Endothelial cell of umbilical vein (primary cell): ENCODE data around the gene ALK. TPM values are rescaled to one million over a fixed set of nuclear protein-coding genes. Genes with fewer than 3 reads are reported as not detected.

Experiments
- BruUV-seq: library from RNA; stranded (reverse); fragments of 400-500 nt; replicated peaks from 2 replicates; lab custom pipeline; 2021; lab: Mats Ljungman, UMichigan
- CTCF ChIA-PET: fragments of 300-600, 350-600 bp; sonication (Branson Sonifier 250); formaldehyde crosslinking; loops from one replicate; lab custom pipeline; 2021; ENCODE audit warnings: antibody characterized with exemption, inconsistent platforms; lab: Charles Lee
- POLR2A ChIA-PET: fragments of 300-600, 350-600 bp; sonication (Branson Sonifier 250); formaldehyde crosslinking; loops from one replicate; lab custom pipeline; 2021; ENCODE audit warnings: antibody characterized with exemption, inconsistent platforms; lab: Charles Lee
- DNase-seq: peaks from one replicate; pipeline ENCODE4 v3.0.0-alpha.2; 2011; ENCODE audit warnings: low read depth, low spot score
- FAIRE-seq: peaks from 2 replicates; lab custom pipeline; 2011; peaks lifted over from hg19 to GRCh38; lab: Jason Lieb, UNC
- H2AFZ ChIP-seq: 2 replicates; pipeline ENCODE4 v1.6.0; 2012; ENCODE audit warnings: low read depth, low read length, control low read depth, inconsistent platforms
- H3K27ac ChIP-seq: 2 replicates; pipeline ENCODE4 v1.5.1; 2011; ENCODE audit warnings: low read depth, mild to moderate bottlenecking, control low read depth, low read length, moderate library complexity; ENCODE audit not compliant: insufficient read depth
- H3K27me3 ChIP-seq, 2 experiments: 2 replicates each; pipeline versions ENCODE4 v1.6.0 to v1.6.1; 2011; ENCODE audit warnings: low read length in 2 of 2, mixed read lengths in 1 of 2; ENCODE audit not compliant: control insufficient read depth in 2 of 2, insufficient read depth in 2 of 2
- H3K36me3 ChIP-seq, 2 experiments: 2 replicates in 1 of 2; 3 replicates in 1 of 2; pipeline ENCODE4 v1.5.1; 2011; ENCODE audit warnings: low read length in 2 of 2, mild to moderate bottlenecking in 1 of 2, moderate library complexity in 1 of 2; ENCODE audit not compliant: control insufficient read depth in 2 of 2, insufficient read depth in 2 of 2; ENCODE audit errors: extremely low read depth in 1 of 2
- H3K4me1 ChIP-seq: 3 replicates; pipeline ENCODE4 v1.5.1; 2011; ENCODE audit warnings: mild to moderate bottlenecking, low read length; ENCODE audit not compliant: control insufficient read depth, insufficient read depth; ENCODE audit errors: extremely low read depth
- H3K4me2 ChIP-seq: 2 replicates; pipeline ENCODE4 v1.6.1; 2011; ENCODE audit warnings: low read length, control low read depth, mixed read lengths; ENCODE audit not compliant: insufficient read depth
- H3K4me3 ChIP-seq, 3 experiments: fragments of 200-600 bp in 1 of 3; sonication (generic), shearing (Covaris generic) in 1 of 3; replicated peaks in 1 of 3; 2 replicates each; pipeline ENCODE4 v1.5.1; 2011 to 2016; ENCODE audit warnings: control low read depth in 3 of 3, low read length in 3 of 3, mild to moderate bottlenecking in 2 of 3, inconsistent platforms in 1 of 3, low read depth in 1 of 3, moderate library complexity in 1 of 3; ENCODE audit not compliant: insufficient read depth in 1 of 3
- H3K79me2 ChIP-seq: 2 replicates; pipeline ENCODE4 v1.6.0; 2012; ENCODE audit warnings: low read length, inconsistent platforms; ENCODE audit not compliant: control insufficient read depth, insufficient read depth
- H3K9ac ChIP-seq: replicated peaks from 2 replicates; pipeline ENCODE3; 2011; ENCODE audit warnings: low read length, control low read depth; ENCODE audit not compliant: insufficient read depth; ENCODE audit errors: extremely low read depth
- H3K9me1 ChIP-seq: replicated peaks from 3 replicates; pipeline ENCODE4 v1.6.0; 2011; ENCODE audit warnings: mild to moderate bottlenecking, low read length; ENCODE audit not compliant: control insufficient read depth, insufficient read depth; ENCODE audit errors: extremely low read depth
- H3K9me3 ChIP-seq: replicated peaks from 2 replicates; pipeline ENCODE4 v1.5.1; 2012; ENCODE audit warnings: low read length, inconsistent platforms; ENCODE audit not compliant: control insufficient read depth, insufficient read depth
- H4K20me1 ChIP-seq: replicated peaks from 2 replicates; pipeline ENCODE3; 2011; ENCODE audit warnings: mild to moderate bottlenecking, low read length; ENCODE audit not compliant: control insufficient read depth, insufficient read depth; ENCODE audit errors: extremely low read depth
- CTCF ChIP-seq, 2 donors: IDR thresholded peaks; 1 replicate in 1 of 2; 2 replicates in 1 of 2; pipeline ENCODE4 v1.5.1; 2011; ENCODE audit warnings: low read length in 2 of 2, mild to moderate bottlenecking in 2 of 2, moderate library complexity in 2 of 2, control low read depth in 1 of 2, inconsistent platforms in 1 of 2, low read depth in 1 of 2; ENCODE audit not compliant: insufficient read depth in 1 of 2; ENCODE audit errors: extremely low read depth in 1 of 2
- EZH2 ChIP-seq: IDR thresholded peaks from 2 replicates; pipeline ENCODE4 v1.6.1; 2012; ENCODE audit warnings: borderline replicate concordance, low read depth, mild to moderate bottlenecking, moderate library complexity, low read length, inconsistent platforms; ENCODE audit not compliant: severe bottlenecking
- FOS ChIP-seq: IDR thresholded peaks from 2 replicates; pipeline ENCODE4 v1.6.1; 2011; ENCODE audit warnings: mild to moderate bottlenecking, low read length, moderate library complexity, borderline replicate concordance; ENCODE audit not compliant: insufficient read depth
- GATA2 ChIP-seq: IDR thresholded peaks from 2 replicates; pipeline ENCODE4 v1.7.0; 2011; ENCODE audit warnings: low read depth, mild to moderate bottlenecking, moderate library complexity, mixed read lengths, low read length; ENCODE audit not compliant: insufficient read length, insufficient read depth
- JUN ChIP-seq: IDR thresholded peaks from 2 replicates; pipeline ENCODE4 v1.6.1; 2011; ENCODE audit warnings: borderline replicate concordance, low read depth; ENCODE audit not compliant: insufficient read length, insufficient read depth
- MYC ChIP-seq: IDR thresholded peaks from one replicate; pipeline ENCODE4 v1.6.1; 2011; ENCODE audit warnings: mild to moderate bottlenecking, low read depth, low read length
- POLR2A ChIP-seq: IDR thresholded peaks from 2 replicates; pipeline ENCODE4 v1.6.1; 2012; ENCODE audit warnings: low read depth, mild to moderate bottlenecking, control low read depth, low read length
- POLR2AphosphoS5 ChIP-seq: IDR thresholded peaks from 2 replicates; pipeline ENCODE4 v1.6.1; 2012; ENCODE audit warnings: low read depth, mild to moderate bottlenecking, control low read depth, low read length, moderate library complexity; ENCODE audit not compliant: insufficient read depth
- dilution Hi-C: fragments of 300-500 bp; cut with MboI; formaldehyde crosslinking; loops from one replicate; pipeline ENCODE4 v1.15.0; 2019; ENCODE audit warnings: low sequenced_read_pairs; ENCODE audit not compliant: extremely low pct_ligation_motif_present
- intact Hi-C: fragments of 100-400 bp; cut with micrococcal nuclease; formaldehyde crosslinking; loops from one replicate; pipeline ENCODE4 v1.10.0; 2022
- polyA plus RNA-seq, 4 experiments: library from polyadenylated mRNA; depleted of rRNA in 3 of 4; stranded (reverse) in 3 of 4; unstranded in 1 of 4; fragments of >200 nt; gene quantifications; 2 replicates each; pipeline versions ENCODE4 v1.2.1 to v1.2.3, GENCODE V29; 2011 to 2012; ENCODE audit warnings: missing spikeins in 1 of 4
- total RNA-seq: library from RNA; stranded (reverse); gene quantifications from 2 replicates; pipeline ENCODE4 v1.2.3, GENCODE V29; 2021
- TF ChIP-seq, protein P1 (sequence below): IDR thresholded peaks from 2 replicates; pipeline ENCODE4 v1.6.1; 2011; ENCODE audit not compliant: insufficient read depth, insufficient read length

Gene ALK
- total and polyA plus RNA-seq, 2 donors (not counting 3 experiments of a cell fraction or from before 2014, with no cell fraction given), result not detected

GRCh38 chr2:29774624-29775023 lies 146.8 kb downstream of the ALK start:
- no peak overlapping the region for H3K4me3 ChIP-seq
- POLR2A ChIA-PET, result no interaction called here
- H3K4me1 ChIP-seq, result no peaks in the 10 kb centered on the region
- intact Hi-C loops, result no loop called here
- no peak overlapping the region for H3K27ac ChIP-seq
- no peaks in the 10 kb centered on the region for H3K36me3 ChIP-seq
- H4K20me1 ChIP-seq, result no peaks in the 10 kb centered on the region
- CTCF ChIA-PET, result no interaction called here
- no peak for TF ChIP-seq JUN
- TF ChIP-seq, protein P1, sequence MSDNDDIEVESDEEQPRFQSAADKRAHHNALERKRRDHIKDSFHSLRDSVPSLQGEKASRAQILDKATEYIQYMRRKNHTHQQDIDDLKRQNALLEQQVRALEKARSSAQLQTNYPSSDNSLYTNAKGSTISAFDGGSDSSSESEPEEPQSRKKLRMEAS, result no peak
- no peak for TF ChIP-seq POLR2A
- TF ChIP-seq POLR2AphosphoS5, result no peak
- no peak for TF ChIP-seq FOS
- no peak for TF ChIP-seq MYC
- TF ChIP-seq CTCF (IDR thresholded peaks at IDR 0.05; ENCODE audit: extremely low read depth in 1 of 2, insufficient read depth in 1 of 2, low read depth in 1 of 2, low read length in 2 of 2), result no peak
- no peak for TF ChIP-seq EZH2
- no peak for TF ChIP-seq GATA2
- no TSS peak for BruUV-seq
- peaks cover under 1% of the 10 kb centered on the region for H3K9me3 ChIP-seq
- H2AFZ ChIP-seq, result no peak overlapping the region
- DNase-seq (no peak), FAIRE-seq (no peak)
- H3K79me2 ChIP-seq, result no peaks in the 10 kb centered on the region
- H3K27me3 ChIP-seq, result no peaks in the 10 kb centered on the region
- dilution Hi-C loops, result no loop called here
- H3K9me1 ChIP-seq, result no peaks in the 10 kb centered on the region
- no peak overlapping the region for H3K4me2 ChIP-seq
- H3K9ac ChIP-seq, result no peak overlapping the region
